ENCODE measurements around the gene ZNF593. TPM values are rescaled to one million over a fixed set of nuclear protein-coding genes. Genes with fewer than 3 reads are reported as not detected.
A peak's percentile ranks its signal among the peaks of the same experiment; 100 is the strongest.

ZNF593 gene
- total and polyA plus RNA-seq, 2 experiments from 2014 or later, result 26.2 to 108 TPM

DNA sequence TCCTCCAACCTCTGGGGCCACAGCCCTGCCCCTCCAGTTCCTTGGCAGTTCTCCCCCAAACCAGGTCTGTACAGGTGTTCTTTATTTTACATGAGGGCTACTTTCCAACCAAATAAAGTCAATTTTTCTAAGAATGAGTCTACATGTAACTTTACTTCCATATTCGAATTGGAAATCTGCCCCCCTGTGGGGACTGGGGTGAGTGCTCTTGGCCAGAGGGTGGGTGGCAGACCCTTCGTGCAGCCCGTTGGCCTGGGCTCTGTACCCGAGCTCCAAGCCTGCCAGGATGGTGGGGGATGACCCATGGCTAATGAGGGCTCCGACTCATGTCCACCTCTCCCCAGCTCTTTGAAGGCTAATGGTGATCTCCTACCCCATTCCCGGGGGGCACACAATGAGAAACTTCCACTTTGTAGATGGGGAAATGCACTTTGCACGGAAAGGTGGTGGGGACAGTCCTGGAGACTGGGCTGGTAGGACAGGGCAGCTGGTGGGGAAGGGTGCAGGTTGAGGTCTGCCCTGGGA, 20.1 kb downstream of the ZNF593 start:
- no peaks in the 10 kb centered on the region for H3K36me3 ChIP-seq (ENCODE audit: insufficient read depth)
- no peak overlapping the region for H3K4me3 ChIP-seq
- Mint-ChIP-seq H3K27me3 (ENCODE audit: insufficient read depth, low read depth, poor library complexity) (peaks cover 13% of the 10 kb centered on the region), H3K36me3 (ENCODE audit: low read depth) (peaks cover 9% of the 10 kb centered on the region; the same call in 2 of the 3 replicates), H3K27ac (peak overlapping the region; percentile 49), H3K4me3 (no peak overlapping the region), H3K9me3 (no peaks in the 10 kb centered on the region; the same call in 2 of the 3 replicates), H3K4me1 (peaks cover 17% of the 10 kb centered on the region)
- H3F3A ChIP-seq (replicated peaks; ENCODE audit: low read depth), result 0 out of 2 replicates have a peak, but pooled peaks cover 4% of the 10 kb centered on the region
- ATAC-seq, result no peak
- no peaks in the 10 kb centered on the region for H3K27me3 ChIP-seq (ENCODE audit: insufficient read depth)
- no peaks in the 10 kb centered on the region for H3K79me2 ChIP-seq (replicated peaks; ENCODE audit: insufficient read depth)
- no peaks in the 10 kb centered on the region for H3K9me2 ChIP-seq (ENCODE audit: insufficient read depth)
- DNase-seq (ENCODE audit: low spot score), result no peak
- no peak overlapping the region for H3K4me2 ChIP-seq
- no peaks in the 10 kb centered on the region for H4K20me1 ChIP-seq (replicated peaks; ENCODE audit: insufficient read depth)
- no peak overlapping the region for H3K27ac ChIP-seq (ENCODE audit: low read depth)
- TF ChIP-seq EZH2phosphoT487 (IDR thresholded peaks at IDR 0.05; ENCODE audit: unreplicated experiment) (no peak), STAT1 (IDR thresholded peaks at IDR 0.05; ENCODE audit: unreplicated experiment) (no peak), EZH2 (IDR thresholded peaks at IDR 0.05; ENCODE audit: low read depth, unreplicated experiment) (no peak), JUNB (IDR thresholded peaks at IDR 0.05; ENCODE audit: unreplicated experiment) (no peak), ZNF114 (CRISPR knock-in tag; IDR thresholded peaks at IDR 0.05) (no peak), POLR2AphosphoS5 (IDR thresholded peaks at IDR 0.05; ENCODE audit: low read depth) (no peak), ZNF331 (CRISPR knock-in tag; IDR thresholded peaks at IDR 0.05; ENCODE audit: low read depth) (no peak)
- TF ChIP-seq, protein P1, sequence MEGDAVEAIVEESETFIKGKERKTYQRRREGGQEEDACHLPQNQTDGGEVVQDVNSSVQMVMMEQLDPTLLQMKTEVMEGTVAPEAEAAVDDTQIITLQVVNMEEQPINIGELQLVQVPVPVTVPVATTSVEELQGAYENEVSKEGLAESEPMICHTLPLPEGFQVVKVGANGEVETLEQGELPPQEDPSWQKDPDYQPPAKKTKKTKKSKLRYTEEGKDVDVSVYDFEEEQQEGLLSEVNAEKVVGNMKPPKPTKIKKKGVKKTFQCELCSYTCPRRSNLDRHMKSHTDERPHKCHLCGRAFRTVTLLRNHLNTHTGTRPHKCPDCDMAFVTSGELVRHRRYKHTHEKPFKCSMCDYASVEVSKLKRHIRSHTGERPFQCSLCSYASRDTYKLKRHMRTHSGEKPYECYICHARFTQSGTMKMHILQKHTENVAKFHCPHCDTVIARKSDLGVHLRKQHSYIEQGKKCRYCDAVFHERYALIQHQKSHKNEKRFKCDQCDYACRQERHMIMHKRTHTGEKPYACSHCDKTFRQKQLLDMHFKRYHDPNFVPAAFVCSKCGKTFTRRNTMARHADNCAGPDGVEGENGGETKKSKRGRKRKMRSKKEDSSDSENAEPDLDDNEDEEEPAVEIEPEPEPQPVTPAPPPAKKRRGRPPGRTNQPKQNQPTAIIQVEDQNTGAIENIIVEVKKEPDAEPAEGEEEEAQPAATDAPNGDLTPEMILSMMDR (conservative IDR thresholded peaks at IDR 0.05; ENCODE audit: low read depth in 2 of 2), result no peak
- no peak overlapping the region for H2AFZ ChIP-seq
- no peaks in the 10 kb centered on the region for H3K4me1 ChIP-seq (ENCODE audit: insufficient read depth)

DNA sequence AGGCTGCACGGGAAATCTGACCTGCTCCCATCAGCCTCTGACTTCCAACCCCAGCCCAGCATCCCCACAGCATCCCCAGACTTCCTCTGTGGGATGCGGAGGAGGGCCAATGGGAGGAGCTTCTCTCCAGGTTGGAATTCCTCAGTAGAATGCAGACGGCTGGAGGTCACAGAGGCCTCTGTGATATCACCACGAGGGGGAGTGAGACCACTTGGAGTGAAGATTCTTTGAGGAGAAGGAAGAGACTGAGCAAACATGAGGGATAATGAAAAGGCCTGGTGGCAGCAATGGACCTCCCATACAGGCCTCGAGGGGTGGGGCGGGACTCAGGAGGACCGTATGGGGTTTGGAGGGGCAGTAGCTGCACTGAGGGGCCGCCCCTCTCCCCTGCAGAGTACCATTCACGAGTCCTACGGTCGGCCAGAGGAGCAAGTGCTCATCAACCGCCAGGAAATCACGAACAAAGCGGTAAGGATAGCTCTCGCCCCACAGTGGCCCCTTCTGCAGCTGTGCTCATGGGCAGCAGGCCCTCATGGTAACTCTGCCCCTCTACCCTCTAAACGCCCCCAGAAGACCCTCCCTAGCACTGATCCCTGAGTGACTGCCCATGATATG, 20.8 kb downstream of the ZNF593 start, which contains the start of gene CATSPER4:
Gene CATSPER4, plus strand, starts transcription at position 230 of the 615 bp plus-strand sequence. Its CDS starts 26 bp downstream, at position 256.
- DNase-seq (ENCODE audit: low spot score), result peak; percentile 96
- Histone ChIP-seq H3K27ac (ENCODE audit: low read depth) (no peak within 1 kb of the TSS), H3K79me2 (replicated peaks; ENCODE audit: insufficient read depth) (no peaks in the 10 kb centered on the region), H3F3A (replicated peaks; ENCODE audit: low read depth) (0 out of 2 replicates have a peak, but pooled peaks cover 4% of the 10 kb centered on the region), H3K27me3 (ENCODE audit: insufficient read depth) (no peaks in the 10 kb centered on the region), H3K4me3 (no peak within 1 kb of the TSS), H3K4me2 (peak within 1 kb of the TSS; percentile 12; the same call in 1 of the 2 replicates), H4K20me1 (replicated peaks; ENCODE audit: insufficient read depth) (no peaks in the 10 kb centered on the region), H3K4me1 (ENCODE audit: insufficient read depth) (no peaks in the 10 kb centered on the region), H2AFZ (peak within 1 kb of the TSS; percentile 68; the same call in 1 of the 2 replicates), H3K9me2 (ENCODE audit: insufficient read depth) (no peaks in the 10 kb centered on the region), H3K36me3 (ENCODE audit: insufficient read depth) (no peaks in the 10 kb centered on the region)
- peak within 1 kb of the TSS; percentile 1; the same call in 1 of the 3 replicates for H3K4me3 Mint-ChIP-seq
- peaks cover 17% of the 10 kb centered on the region for H3K4me1 Mint-ChIP-seq
- ATAC-seq, result peak; percentile 98
- peaks cover 9% of the 10 kb centered on the region; the same call in 2 of the 3 replicates for H3K36me3 Mint-ChIP-seq (ENCODE audit: low read depth)
- H3K27me3 Mint-ChIP-seq (ENCODE audit: insufficient read depth, low read depth, poor library complexity), result peaks cover 11% of the 10 kb centered on the region
- no peak for TF ChIP-seq CREB1 (CRISPR knock-in tag; IDR thresholded peaks at IDR 0.05; ENCODE audit: low read depth)
- TF ChIP-seq, protein P1 (conservative IDR thresholded peaks at IDR 0.05; ENCODE audit: low read depth in 2 of 2), result peak; percentile 74 to 83
- TF ChIP-seq, protein P2, sequence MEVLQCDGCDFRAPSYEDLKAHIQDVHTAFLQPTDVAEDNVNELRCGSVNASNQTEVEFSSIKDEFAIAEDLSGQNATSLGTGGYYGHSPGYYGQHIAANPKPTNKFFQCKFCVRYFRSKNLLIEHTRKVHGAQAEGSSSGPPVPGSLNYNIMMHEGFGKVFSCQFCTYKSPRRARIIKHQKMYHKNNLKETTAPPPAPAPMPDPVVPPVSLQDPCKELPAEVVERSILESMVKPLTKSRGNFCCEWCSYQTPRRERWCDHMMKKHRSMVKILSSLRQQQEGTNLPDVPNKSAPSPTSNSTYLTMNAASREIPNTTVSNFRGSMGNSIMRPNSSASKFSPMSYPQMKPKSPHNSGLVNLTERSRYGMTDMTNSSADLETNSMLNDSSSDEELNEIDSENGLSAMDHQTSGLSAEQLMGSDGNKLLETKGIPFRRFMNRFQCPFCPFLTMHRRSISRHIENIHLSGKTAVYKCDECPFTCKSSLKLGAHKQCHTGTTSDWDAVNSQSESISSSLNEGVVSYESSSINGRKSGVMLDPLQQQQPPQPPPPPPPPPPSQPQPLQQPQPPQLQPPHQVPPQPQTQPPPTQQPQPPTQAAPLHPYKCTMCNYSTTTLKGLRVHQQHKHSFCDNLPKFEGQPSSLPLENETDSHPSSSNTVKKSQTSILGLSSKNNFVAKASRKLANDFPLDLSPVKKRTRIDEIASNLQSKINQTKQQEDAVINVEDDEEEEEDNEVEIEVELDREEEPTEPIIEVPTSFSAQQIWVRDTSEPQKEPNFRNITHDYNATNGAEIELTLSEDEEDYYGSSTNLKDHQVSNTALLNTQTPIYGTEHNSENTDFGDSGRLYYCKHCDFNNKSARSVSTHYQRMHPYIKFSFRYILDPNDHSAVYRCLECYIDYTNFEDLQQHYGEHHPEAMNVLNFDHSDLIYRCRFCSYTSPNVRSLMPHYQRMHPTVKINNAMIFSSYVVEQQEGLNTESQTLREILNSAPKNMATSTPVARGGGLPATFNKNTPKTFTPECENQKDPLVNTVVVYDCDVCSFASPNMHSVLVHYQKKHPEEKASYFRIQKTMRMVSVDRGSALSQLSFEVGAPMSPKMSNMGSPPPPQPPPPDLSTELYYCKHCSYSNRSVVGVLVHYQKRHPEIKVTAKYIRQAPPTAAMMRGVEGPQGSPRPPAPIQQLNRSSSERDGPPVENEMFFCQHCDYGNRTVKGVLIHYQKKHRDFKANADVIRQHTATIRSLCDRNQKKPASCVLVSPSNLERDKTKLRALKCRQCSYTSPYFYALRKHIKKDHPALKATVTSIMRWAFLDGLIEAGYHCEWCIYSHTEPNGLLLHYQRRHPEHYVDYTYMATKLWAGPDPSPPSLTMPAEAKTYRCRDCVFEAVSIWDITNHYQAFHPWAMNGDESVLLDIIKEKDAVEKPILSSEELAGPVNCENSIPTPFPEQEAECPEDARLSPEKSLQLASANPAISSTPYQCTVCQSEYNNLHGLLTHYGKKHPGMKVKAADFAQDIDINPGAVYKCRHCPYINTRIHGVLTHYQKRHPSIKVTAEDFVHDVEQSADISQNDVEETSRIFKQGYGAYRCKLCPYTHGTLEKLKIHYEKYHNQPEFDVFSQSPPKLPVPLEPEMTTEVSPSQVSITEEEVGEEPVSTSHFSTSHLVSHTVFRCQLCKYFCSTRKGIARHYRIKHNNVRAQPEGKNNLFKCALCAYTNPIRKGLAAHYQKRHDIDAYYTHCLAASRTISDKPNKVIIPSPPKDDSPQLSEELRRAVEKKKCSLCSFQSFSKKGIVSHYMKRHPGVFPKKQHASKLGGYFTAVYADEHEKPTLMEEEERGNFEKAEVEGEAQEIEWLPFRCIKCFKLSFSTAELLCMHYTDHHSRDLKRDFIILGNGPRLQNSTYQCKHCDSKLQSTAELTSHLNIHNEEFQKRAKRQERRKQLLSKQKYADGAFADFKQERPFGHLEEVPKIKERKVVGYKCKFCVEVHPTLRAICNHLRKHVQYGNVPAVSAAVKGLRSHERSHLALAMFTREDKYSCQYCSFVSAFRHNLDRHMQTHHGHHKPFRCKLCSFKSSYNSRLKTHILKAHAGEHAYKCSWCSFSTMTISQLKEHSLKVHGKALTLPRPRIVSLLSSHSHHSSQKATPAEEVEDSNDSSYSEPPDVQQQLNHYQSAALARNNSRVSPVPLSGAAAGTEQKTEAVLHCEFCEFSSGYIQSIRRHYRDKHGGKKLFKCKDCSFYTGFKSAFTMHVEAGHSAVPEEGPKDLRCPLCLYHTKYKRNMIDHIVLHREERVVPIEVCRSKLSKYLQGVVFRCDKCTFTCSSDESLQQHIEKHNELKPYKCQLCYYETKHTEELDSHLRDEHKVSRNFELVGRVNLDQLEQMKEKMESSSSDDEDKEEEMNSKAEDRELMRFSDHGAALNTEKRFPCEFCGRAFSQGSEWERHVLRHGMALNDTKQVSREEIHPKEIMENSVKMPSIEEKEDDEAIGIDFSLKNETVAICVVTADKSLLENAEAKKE (CRISPR knock-in tag; IDR thresholded peaks at IDR 0.05), result peak; percentile 59; the same call in 1 of the 2 replicates
- peak within 1 kb of the TSS; percentile 49 for H3K27ac Mint-ChIP-seq
- H3K9me3 Mint-ChIP-seq, result no peaks in the 10 kb centered on the region; the same call in 2 of the 3 replicates
